Fibroblast of lung (primary cell): ENCODE data around the gene UPF3A.

Experiments
- EZH2 ChIP-seq: IDR thresholded peaks from 2 replicates; pipeline ENCODE4 v1.5.1; 2012; ENCODE audit warnings: low read length, control low read depth, mild to moderate bottlenecking; ENCODE audit errors: missing control alignments
- TF ChIP-seq, protein P1 (sequence below), 2 donors: IDR thresholded peaks in 1 of 2; conservative IDR thresholded peaks in 1 of 2; 1 replicate in 1 of 2; 2 replicates in 1 of 2; pipeline ENCODE4 v1.5.1; 2011 to 2012; ENCODE audit warnings: low read length in 2 of 2, control low read depth in 1 of 2, inconsistent platforms in 1 of 2, low read depth in 1 of 2, mild to moderate bottlenecking in 1 of 2

DNA sequence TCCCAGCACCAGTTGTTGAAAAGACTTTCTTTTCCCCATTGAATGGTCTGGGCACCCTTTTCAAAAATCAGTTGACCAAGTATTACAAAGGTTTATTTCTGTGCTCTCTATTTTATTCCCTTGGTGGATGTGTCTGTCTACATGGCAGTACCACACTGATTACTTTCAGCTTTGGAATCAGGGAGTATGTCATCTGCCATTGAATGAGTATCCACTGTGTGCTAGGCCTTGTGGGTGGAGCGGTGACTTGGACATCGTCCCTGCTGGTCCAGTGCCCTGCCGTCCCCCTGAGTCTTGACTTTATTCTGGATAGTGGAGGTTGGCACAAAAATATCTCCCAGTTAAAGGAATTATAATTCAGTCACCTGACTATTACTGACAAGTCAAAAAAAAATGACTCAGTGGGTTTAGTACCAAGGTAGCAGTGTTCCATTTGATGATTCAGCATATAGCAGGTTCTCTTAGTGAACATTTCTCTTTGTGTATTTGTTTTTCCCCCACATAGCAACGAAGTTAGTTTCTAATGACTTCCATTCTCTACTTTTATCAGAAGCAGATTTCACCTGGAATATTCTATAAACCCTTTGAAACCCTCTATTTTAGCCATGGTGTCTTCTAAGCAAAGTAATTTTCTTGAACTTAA is 3.9 kb downstream of the UPF3A start:
- TF ChIP-seq, protein P1, sequence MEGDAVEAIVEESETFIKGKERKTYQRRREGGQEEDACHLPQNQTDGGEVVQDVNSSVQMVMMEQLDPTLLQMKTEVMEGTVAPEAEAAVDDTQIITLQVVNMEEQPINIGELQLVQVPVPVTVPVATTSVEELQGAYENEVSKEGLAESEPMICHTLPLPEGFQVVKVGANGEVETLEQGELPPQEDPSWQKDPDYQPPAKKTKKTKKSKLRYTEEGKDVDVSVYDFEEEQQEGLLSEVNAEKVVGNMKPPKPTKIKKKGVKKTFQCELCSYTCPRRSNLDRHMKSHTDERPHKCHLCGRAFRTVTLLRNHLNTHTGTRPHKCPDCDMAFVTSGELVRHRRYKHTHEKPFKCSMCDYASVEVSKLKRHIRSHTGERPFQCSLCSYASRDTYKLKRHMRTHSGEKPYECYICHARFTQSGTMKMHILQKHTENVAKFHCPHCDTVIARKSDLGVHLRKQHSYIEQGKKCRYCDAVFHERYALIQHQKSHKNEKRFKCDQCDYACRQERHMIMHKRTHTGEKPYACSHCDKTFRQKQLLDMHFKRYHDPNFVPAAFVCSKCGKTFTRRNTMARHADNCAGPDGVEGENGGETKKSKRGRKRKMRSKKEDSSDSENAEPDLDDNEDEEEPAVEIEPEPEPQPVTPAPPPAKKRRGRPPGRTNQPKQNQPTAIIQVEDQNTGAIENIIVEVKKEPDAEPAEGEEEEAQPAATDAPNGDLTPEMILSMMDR (conservative IDR thresholded peaks at IDR 0.05 in 1 of 2, IDR thresholded peaks at IDR 0.05 in 1 of 2; ENCODE audit: low read depth in 1 of 2, low read length in 2 of 2): no peak
- TF ChIP-seq EZH2: no peak
